Hematopoietic multipotent progenitor cell (in vitro differentiated cells): ENCODE data around the gene CLEC2A. TPM values are rescaled to one million over a fixed set of nuclear protein-coding genes. Genes with fewer than 3 reads are reported as not detected.
"Not testable (repeated sequence)": the region's sequence is repeated elsewhere in the genome, so short reads cannot be mapped to it uniquely, and the experiment has no call there.

ENCODE experiments used
- DNase-seq, 3 donors: peaks; one replicate each; pipeline ENCODE4 v3.0.0-alpha.2; 2011 to 2015; ENCODE audit warnings: low read depth in 2 of 3, low spot score in 2 of 3
- total RNA-seq: library from RNA; depleted of rRNA; stranded (reverse); fragments of >200 nt; gene quantifications from one replicate; pipeline ENCODE4 v1.2.3, GENCODE V29; 2012

Gene CLEC2A, protein sequence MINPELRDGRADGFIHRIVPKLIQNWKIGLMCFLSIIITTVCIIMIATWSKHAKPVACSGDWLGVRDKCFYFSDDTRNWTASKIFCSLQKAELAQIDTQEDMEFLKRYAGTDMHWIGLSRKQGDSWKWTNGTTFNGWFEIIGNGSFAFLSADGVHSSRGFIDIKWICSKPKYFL
- total RNA-seq, result not detected

DNA sequence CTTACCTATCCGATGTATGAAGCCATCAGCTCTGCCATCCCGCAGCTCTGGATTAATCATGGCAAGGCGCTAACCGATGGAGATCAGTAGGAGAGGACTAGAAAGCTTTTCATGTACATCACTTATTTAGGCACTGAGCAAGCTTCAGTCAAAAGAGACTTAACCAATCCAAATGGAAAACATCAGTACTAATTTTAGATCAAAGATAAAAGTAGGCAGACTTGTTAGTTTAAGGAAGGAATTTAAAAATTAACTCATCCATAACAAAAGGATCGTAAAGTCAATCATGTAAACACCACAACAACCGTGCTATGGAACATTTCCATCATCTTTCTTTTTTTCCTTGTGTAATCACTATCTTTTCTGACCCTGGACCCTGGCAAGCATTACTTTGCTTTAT, at the start of gene CLEC2A:
CLEC2A (minus strand) TSS at position 101 of the 400 bp plus-strand sequence; CDS start at position 60, 41 bp downstream.
- no peak for DNase-seq

DNA sequence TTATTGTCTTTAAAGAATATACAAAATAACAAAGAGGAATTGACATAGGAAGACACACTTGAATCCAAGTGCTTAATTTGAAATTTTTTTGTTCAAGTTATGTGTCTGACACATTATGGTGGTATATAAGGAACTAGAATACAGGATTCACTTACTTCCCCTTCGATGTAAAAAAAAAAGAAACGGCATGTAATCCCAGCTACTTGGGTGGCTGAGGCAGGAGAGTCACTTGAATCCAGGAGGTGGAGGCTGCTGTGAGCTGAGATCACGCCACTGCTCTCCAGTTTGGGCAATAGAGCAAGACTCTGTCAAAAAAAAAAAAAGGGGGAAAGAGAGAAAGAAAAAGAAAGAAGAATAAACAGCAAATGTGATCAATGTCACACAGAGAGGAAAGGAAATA, 48.0 kb upstream of the CLEC2A start:
- DNase-seq, result no peak

DNA sequence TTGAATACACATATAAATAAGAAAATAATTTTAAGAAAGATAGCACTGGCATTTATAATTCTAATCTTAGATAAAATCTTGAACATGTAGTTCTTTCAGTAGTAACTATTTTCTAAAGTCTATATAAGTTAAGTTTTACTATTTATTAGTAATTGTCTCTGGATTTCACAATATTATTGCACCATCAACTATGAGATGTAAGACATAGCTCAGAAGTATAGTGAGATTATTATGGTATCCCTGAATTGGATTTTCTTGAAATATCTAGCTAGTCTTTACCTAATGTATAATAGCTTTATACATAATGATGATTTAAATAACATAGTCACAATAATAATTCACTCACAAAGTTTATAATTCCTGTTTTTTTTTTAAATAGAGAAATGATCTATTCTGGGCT, 45.7 kb upstream of the CLEC2A start:
- DNase-seq, result no peak

DNA sequence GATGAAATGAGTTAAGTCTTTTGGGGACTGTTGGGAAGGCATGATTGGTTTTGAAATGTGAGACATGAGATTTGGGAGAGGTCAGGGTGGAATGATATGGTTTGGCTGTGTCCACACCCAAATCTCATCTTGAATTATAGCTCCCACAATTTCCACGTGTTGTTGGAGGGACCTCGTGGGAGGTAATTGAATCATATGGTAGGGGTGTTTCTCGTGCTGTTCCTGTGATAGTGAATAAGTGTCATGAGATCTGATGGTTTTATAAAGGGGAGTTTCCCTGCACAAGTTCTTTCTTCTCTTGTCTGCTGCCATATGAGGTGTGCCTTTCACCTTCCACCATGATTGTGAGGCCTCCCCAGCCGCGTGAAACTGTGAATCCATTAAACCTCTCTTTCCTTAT, 44.5 kb upstream of the CLEC2A start:
- not testable (repeated sequence) for DNase-seq

DNA sequence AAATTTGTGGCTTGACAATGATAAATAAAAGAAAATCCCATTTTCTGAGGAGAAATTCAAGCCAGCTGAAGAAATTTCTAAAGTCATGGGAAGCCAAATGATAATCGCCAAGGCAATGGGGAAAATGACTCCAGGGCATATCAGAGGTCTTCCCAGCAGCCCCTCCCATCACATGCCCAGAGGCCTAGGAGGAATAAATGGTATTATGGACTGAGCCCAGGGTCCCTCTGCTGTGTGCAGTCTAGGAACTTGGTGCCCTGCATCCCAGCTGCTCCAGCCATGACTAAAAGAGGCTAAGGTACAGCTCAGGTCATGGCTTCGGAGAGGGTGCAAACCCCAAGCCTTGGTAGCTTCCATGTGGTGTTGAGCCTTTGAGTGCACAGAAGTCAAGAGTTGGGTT, 43.4 kb upstream of the CLEC2A start:
- DNase-seq, result no peak

DNA sequence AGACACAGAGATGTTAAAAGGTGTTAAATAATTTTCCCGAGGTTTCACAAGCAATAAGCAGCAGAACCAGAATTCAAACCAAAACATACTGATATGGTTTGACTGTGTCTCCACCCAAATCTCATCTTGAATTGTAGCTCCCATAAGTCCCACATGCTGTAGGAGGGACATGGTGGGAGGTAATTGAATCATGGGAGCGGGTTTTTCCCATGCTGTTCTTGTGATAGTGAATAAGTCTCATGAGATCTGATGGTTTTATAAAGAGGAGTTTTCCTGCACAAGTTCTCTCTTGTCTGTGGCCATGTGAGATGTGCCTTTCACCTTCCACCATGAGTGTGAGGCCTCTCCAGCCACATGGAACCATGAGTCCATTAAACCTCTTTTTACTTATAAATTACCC, 42.6 kb upstream of the CLEC2A start:
- not testable (repeated sequence) for DNase-seq

DNA sequence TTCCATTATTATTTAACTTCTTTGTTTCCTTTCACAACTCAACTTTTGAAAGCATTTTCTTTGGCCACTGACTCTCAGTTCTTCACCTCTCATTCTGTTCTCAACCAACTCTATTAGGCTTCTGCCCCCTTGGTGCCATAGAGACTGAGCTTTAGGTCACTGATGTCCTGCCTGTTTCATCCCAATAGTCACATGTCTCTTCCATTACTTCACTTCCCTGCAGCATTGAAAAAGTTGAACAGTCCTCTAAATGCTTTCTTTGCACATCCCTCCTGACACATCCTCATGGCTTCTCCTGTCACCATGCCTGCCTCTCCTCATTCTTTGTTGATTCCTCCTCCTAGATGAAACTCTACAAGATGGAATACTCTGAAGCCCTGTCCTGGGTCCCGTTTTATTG, 41.8 kb upstream of the CLEC2A start:
- DNase-seq, result no peak

DNA sequence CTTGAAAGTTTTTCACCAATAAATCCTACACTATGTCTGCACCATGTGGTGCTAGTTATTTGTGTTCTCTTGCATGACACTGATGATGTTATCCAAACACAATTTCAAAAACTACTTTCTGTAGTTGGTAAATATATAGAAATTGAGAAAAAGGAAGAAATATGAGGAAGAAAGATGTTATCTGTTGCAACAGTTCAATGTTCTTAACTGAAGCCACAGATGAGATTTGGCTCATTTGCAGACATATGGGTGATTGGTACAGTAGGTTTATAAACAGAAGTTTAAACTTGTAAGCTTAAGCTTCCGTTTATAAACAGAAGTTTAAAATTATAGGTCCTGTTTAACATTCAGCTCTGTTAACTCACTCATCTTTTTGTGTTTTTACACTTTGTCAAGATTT, 39.0 kb upstream of the CLEC2A start, which contains the start of gene CLEC12A:
CLEC12A (plus strand) TSS at position 229 of the 400 bp plus-strand sequence. CDS start 188 bp downstream, outside the sequence.
- DNase-seq, result peak in 1 of 3 donors; percentile 64

DNA sequence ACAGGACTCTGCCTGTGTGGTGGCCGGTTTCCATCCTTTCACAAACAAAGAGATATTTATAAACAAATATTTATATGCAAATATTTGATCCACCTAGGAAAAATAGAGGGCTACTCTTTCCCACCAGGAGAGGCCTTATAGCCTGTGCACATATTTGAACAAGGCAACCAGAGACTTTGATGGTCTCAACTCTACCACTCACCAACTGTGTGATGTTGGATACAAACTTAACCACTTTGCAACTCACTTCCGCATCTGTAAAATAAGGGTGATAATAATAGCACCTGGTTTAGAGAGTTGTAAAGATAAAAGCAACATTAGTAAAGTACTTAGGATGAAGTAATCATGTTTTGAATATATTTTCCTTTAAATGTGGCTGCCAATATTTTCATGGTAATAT, 37.5 kb upstream of the CLEC2A start:
- DNase-seq, result no peak

DNA sequence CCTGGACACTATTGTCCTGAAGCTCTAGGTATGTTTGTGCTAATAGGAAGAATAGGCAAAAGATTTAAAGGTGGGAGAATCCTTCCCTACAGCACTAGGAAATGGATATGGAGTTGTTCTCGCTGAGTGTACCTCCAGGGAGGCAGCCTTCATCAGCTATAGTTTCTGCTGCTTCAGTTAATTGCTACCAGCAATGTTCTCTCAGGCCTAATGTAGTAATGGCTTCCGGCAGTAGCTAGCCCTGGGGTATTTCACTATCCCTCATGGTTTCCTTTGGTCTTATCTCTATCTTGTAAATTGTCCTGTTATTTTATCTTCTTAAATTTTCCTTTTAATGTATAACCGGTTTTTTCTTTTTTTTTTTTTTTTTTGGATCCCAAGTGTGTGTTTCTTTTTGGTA, 29.7 kb upstream of the CLEC2A start:
- no peak for DNase-seq

DNA sequence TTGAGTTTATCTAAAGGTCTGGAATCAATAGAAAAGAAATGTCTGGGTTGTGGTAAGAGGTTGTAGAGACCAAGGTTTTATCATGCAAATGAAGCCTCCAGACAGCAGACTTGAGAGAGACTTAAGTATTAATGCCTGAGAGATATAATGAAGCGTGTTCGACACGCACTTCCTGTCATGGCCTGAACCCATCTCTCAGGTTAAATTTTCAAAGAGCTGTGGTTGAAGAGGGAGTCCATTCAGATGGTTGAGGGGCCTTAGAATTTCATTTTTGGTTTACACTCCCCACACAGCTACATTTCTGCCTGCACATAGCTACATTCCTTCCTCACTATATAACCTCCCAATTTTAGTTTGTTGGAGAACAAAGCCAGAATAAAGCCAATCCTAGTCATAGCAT, 28.9 kb upstream of the CLEC2A start:
- no peak for DNase-seq

DNA sequence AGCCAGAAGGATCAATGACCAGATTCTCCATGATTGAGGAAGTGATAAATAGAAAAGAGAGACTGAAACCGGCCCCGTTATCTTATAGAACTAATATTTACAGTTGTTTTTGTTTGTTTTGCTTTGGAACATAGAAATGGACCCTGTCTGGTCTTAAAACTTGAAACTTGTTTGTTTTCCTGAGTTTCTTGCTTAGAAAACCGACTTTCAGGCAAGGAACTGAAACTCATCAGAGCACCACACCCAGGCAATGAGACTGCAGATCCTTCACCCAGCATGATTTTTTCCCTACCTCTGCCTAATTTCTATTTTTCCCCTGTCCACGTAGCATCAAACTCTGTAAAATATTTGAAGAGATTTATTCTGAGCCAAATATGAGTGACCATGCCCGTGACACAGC, 28.4 kb upstream of the CLEC2A start:
- DNase-seq, result no peak

DNA sequence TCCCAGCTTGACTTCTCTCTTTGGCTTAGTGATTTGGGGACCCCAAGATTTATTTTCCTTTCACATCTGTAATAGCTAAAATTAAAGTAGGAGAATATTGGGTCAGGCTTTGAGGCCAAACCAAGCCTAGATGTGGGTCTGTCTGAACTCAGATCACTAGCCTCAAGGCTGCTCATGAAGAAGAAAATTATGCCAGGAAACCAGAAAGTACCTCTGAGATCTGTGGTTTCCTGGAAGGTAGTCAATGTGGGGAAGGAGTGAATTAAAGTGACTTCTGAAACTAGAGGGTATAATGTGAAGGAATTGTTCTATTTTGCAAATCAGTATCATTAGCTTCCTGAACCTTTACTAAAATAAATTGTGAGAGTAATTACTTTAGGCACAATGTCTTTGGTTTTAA, 25.7 kb upstream of the CLEC2A start:
- peak in 1 of 3 donors; percentile 39 for DNase-seq

DNA sequence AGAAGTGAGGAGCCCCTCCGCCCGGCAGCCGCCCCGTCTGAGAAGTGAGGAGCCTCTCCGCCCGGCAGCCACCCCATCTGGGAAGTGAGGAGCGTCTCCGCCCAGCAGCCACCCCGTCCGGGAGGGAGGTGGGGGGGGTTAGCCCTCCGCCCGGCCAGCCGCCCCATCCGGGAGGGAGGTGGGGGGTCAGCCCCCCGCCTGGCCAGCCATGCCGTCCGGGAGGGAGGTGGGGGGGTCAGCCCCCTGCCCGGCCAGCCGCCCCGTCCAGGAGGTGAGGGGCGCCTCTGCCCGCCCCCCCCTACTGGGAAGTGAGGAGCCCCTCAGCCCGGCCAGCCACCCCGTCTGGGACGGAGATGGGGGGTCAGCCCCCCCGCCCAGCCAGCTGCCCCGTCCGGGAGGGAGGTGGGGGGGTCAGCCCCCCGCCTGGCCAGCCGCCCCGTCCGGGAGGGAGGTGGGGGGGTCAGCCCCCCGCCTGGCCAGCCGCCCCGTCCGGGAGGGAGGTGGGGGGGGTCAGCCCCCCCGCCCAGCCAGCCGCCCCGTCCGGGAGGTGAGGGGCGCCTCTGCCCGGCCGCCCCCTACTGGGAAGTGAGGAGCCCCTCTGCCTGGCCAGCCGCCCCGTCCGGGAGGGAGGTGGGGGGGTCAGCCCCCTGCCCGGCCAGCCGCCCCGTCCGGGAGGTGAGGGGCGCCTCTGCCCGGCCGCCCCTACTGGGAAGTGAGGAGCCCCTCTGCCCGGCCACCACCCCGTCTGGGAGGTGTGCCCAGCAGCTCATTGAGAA, 21.0 kb upstream of the CLEC2A start:
- not testable (repeated sequence) for DNase-seq

DNA sequence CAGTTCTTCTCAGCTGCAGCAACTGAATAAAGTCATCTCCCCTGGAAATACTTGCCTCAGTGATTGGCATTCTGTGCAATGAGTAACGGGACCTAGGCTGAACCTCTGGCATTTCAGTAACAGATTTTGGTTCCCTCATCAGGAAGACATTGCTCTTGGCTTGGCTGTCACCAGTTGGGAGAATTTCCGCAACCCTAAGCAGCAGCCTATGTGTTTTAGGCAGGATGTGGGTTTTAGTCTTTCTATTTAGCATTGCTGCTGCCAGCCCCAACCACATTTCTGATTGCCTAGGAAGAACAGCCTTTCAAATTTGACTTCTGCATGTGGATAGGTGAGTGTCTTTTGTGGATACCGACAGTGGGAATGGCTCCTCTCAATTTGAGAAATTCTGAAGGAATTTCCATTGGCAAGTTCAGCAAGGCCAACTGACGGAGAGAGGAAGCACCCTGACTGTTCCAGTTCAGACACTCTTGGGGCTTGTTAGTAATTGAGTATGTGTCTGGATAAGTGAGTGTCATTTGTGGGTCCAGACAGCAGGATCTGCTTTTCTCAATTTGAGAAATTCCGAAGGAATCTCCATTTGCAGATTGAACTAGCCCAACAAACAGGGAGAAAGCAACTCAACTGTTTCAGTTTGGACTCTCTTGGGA, 19.0 kb upstream of the CLEC2A start:
- DNase-seq, result peak in 2 of 3 donors; percentile 29 to 73

DNA sequence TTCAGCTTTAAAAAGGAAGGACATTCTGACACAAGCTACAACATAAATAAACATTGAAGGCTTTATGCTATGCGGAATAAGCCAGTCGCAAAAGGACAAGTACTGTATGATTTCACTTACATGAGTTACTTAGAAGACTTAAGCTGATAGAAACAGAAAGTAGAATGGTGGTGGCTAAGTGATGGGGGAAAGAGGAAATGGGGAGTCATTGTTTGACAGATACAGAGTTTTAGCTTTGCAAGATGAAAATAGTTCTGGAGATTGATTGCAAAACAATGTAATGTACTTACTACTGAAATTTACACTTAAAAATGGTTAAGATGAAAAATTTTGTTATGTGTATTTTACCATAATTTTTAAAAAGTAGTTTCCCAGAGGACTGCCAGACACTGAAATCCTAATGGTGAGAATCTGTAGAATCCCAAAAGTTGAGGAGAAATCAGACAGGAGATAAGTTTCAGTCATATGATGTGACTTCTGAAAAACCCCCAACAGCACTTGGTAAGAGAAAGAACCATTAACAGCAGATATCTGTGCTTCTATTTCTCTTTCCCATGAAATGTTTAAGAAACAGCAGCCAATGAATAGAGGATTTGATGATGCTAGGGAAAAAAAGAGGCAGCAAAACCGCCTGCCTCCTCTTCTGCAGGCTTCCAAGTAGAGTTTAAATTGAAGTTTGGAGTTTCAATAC, 16.6 kb upstream of the CLEC2A start:
- peak in 2 of 3 donors; percentile 40 to 81 for DNase-seq

DNA sequence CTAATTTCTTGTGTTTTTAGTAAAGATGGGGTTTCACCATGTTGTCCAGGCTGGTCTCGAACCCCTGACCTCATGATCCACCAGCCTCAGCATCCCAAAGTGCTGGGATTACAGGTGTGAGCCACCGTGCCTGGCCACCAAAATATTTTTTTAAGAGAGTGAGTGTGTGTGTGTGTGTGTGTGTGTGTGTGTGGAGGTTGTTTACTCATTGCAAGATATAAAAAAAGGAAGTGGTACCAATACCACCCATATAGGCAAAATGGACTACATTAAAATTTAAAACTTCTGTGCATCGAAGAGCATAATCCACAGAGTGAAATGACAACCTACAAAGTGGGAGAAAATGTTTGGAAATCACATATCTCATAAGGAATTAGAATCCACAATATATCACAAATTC, 15.5 kb upstream of the CLEC2A start:
- DNase-seq, result no peak

DNA sequence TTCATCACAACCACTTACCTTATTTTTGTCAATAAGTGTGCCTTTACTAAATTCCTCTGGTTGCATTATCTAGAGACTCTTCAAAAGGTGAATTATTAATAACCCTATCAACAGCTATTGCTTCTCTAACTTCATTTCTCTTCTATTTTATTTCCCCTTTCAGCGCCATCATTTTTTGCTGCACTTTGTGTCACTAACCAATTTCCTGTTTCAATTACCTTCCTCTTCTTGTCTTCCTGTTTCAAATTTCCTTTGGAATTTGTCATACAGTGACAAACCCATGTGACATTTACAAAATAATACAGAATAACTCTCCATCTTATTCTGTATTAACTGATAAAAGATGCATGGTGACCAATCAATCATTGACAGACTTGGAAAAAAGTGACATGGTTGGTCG, 12.2 kb upstream of the CLEC2A start:
- peak in 1 of 3 donors; percentile 32 for DNase-seq

DNA sequence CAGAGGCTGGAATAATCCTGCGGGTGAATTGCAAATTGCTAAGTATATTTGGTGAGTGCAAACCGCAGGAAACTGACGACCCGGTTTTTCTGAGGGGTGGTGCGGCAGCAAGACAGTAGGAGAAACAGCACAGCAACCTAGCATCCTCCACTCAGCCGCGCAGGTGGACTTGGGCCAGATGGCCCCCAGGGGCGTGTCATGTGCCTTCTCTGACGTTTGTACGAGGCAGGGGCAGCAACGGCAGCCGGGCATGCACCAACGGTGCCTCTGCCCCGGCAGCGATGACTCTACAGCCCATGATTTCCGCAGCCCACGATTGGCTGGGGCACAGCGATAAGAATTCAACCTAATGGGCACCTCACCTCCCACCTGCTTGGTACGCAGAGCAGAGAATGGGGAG, 11.1 kb upstream of the CLEC2A start:
- peak in 2 of 3 donors; percentile 39 to 61 for DNase-seq

DNA sequence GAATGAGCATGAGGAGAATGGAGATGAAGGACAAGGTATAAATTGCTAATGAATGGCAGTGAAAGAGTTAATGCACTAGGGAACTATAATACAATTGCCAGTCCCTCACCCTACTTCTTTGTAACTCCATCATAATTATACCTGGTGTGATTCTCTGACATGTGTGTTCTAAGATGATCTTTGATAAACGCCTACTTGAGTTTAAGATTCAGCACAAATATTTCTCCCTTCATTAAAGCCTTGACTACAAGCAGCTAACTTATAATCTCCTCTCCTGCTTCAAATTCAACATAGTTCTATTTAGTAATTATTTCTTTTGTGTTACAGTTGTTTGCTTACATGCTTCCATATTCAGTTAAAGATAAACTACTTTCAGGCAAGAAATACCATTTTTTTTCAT, 9.7 kb upstream of the CLEC2A start:
- DNase-seq, result no peak

DNA sequence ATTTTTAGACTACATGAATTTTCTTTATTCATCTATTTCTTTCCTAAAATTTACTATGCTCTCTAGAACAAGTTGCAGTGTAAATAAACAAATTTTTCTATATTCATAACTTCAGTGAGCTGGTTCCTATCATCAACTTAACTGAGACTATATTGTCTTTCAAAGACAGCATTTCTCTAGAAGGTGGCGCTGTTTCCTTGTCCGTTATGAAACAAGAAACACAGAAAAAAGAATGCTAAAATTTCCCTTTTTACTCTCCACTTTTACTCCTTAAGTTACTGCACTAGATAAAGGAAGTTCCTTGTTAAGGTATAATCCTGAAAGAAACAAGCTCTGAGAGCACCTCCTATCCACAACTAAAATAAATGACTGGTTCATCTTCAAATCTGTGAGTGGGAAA, 8.2 kb upstream of the CLEC2A start:
- DNase-seq, result peak in 2 of 3 donors; percentile 42 to 66
